ENCODE results near the gene NKX1-1.
"Not testable (repeated sequence)": the region's sequence is repeated elsewhere in the genome, so short reads cannot be mapped to it uniquely, and the experiment has no call there.

NKX1-1 gene

DNA sequence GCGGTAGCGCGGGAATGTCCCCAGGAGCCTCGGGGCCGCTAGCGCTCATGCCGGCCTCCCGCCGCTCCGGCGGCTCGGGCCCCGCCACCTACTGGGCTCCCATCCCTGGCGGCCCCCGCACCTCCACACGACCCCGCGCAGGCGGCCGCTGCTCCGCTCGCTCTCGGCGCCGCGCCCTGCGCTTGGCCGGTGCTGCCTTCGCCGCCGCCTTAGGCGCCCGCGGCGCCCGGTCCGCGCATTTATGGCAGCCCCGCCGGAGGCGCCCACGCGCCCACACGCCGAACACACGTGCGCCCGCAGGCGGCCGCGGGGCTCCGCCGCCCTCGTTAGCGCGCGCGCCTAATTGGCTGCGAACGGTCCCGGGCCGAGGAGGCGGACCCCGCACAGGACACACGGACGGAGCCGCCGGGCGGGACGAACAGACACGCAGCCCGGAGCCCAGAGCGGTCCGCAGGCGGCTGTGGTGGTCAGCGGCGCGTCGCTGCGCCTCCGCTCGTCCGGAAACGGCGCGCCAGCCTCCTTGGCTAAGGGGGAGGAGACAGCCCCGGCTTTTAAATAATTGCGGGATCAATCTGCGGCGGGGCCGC is at the start of gene NKX1-1:
TSS of gene NKX1-1 (minus strand) at position 49 of the 587 bp plus-strand sequence. CDS start at position 49, 0 bp downstream.
- no peak for FAIRE-seq

DNA sequence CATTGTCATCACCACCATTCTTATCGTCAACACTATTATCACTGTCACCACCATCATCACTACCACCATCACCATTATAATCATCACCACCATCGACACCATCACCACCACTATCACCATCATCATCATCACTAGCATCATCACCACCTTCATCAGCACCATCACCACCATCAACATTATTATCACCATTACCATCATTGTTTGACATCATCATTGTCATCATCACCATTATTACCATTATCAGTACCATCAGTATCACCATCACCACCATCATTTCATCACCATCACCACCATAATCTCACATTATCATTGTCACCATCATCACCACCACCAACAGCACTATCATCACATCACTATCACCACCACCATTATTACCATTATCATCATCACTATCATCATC is 47.5 kb upstream of the NKX1-1 start:
- FAIRE-seq, result no peak

DNA sequence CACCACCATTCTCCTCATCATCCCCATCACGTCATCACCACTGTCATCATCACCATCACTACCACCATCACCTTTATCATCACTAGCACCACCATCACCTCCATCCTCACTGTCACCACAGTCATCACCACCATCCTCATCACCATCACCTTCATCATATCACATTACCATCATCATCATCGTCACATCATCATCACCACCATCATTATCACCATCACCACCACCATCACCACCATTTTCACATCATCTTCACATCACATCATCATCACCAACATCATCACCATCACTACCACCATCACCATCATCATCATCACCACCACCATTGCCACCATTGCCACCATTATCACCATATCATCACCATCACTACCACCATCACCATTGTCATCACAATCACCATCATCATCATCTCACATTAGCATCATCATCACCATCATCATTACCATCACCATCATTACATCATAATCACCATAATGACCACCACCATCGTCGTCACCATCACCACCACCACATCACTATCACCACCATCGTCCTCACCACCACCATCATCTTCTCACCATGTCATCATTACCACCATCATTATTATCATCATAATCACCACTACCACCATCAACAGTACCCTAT is 46.3 kb upstream of the NKX1-1 start:
- FAIRE-seq, result no peak

DNA sequence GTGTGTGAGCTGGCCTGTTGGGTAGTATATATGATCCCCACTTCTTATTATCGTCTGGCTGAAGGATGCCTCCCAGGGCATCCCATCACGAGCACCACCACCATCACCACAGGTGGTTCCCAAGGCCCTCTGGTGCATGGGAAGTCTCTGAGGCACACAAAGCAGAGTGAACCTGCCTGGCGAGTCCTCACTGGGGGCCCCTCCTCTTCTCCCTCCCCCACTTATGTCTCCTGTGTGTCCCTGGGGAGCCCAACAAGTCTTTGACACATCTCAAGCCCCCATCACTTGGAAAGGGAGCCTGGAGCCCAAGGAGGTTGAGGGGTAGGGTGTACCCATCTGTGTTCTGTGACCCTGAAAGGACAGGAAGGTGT is 45.5 kb upstream of the NKX1-1 start:
- FAIRE-seq, result no peak

DNA sequence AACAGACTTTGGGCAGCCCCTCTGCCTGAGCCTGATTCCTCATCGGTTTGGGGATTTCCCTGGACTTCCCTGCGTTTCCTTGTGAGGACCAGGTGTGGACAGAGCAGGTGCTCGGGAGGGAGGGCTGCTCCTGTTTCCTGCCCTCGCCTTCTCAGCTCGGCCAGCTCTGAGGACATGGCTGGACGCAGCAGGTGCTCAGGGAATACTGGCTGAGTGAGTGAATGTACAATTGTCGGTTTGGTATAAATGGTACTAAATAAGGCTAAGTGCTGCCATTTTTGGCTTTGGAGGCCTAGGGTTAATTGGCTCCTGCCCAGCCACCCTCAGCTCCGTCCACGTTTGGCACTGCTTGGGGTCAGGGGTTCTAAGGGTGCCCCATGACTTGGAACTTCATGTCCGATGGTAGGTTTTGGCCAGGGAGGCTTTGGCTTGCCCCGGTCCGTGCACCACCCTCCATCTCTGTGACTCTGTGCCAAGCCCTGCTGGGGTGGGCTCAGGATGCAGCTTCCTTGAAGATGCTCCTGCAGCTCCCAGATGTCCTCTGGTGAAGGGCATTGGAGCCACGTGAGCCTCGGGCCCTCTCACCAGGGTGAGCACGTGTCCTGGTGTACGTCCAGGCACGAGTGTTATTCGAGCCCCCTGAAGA is 45.0 kb upstream of the NKX1-1 start:
- no peak for FAIRE-seq

DNA sequence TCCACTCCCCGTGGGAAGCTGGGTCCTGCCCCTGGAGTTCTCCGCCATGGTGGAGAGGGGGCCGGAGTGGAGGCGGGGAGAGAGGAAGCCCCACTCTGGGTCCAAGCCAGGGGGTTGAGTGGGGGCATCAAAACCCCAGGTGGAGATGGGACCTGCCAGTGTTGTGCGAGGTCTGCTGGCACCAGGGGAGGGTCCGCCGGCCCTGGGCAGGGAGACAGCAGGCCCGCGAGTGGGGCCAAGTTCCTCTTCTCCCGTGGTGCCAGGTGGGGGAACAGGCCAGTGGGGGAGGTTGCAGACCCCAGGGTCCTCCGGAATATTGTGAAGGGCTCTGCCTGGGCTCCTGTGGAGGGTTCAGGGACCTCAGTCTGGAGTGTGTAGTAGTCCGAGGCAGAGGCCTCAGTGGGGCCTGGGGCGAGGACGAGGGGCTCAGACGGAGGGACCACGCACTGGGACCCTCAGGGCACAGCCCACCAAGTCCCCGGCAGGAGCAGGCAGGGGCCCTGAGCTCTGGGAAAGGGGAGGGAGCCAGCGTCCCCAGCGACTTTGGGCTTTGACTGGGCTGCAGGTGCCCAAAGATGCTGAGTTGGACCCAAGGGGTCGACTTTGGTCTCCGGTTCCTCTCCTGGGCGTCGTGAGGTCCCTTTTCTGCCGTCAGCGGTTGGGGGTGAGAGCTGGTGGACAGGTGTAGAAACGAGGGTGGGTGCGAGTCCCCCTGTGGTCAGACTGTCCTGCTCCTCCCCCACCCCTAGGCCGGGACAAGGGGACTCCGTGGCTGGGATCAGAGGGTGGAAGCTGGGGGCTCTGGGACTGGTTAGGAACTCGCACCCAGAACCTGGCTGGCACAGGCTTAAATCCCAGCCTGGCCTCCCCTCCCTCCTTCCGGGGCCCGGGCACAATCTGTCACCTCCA is 43.8 kb upstream of the NKX1-1 start:
- FAIRE-seq, result no peak

DNA sequence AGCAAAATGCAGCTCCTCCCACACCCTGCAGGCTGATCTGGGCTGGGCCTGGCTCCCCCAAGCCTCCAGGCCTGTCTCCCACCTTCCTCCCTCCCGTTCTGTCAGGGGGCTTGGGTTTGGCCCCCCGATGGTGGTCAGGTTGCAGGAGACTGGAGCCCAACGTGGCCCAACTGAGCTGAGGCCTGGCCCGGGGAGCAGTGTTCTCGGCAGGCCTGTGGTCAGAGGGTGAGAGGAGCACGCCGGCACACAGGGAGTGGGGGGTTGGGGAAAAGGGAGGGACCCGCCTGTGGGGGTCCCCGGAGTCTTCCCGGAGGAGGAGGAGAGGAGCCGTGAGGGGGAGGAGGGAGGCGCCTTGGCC is 43.2 kb upstream of the NKX1-1 start:
- FAIRE-seq, result no peak

DNA sequence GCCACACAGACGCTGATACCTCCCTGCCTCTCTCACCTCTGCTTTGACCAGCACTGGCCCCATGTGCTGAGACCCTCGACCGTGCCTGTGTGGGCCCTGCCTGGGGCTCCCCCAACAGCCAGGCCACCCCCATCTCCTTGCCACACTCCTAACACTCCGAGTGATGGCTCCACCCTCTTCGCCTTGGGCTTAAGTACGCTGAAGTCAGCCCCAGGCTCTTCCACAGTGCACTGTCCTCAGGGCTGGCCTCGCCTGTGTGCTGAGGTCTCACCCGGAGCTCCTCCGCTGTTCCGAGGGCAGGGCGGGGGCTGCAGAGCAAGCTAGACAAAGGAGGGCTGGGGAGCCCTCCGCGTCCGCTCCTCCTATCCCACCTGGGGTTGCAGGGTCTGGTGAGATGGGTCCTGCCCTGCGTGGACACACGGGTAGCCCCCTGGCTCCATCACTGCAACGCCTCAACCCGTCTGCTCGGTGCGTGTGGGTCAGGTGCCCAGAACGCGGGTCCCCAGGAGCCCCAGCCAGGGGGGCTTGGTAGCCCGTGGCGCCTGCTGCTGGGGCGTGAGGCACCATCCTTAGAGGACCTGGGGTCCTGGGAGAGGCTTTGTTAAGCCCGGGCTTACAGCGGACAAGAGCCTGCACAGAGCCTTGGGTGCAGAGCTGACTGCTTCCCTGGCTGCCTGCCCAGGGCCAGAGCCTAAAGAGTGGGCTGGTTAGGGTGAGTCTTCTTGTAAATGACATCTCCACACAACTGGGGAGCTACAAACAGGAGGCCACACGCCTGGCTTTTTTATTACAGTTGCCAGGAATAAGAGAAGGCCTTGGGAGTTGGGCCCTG is 42.6 kb upstream of the NKX1-1 start:
- no peak for FAIRE-seq

DNA sequence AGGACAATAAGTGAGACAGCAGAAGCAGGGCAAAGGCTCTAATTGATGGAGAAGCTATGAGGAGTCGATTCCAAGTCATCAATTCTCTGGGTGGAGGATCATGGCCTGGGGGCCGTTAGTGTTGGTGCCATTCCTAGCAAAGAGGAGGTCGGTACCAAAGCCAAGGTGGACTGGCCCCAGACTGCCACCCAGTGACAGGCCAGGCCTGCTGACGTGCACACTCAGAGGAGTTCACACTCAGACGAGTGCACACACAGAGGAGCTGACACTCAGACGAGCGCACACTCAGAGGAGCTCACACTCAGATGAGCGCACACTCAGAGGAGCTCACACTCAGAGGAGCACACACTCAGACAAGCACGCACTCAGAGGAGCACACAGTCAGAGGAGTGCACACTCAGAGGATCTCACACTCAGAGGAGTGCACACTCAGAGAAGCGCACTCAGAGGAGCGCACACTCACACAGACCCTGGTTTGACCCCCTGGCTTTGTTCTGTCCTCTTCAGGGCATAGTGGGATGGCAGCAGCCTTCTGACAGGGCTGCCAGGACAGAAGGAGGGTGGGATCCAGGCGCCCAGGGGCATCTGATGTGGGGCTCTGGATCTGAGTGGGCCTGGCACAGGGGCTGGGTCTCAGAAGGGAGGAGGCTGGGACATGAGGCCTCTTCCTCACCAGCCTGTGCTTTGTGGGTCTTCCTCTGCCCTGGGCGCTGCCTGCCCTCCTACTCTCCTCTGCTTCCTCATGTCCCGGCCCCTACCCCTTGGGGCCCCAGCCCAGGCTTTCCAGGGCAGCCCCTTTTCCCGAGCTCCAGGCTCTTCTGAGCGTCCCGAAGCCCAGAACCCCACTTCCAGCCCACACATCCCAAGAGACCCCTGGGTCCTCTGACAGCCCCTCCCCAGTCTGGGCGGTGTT is 41.7 kb upstream of the NKX1-1 start:
- FAIRE-seq, result no peak

DNA sequence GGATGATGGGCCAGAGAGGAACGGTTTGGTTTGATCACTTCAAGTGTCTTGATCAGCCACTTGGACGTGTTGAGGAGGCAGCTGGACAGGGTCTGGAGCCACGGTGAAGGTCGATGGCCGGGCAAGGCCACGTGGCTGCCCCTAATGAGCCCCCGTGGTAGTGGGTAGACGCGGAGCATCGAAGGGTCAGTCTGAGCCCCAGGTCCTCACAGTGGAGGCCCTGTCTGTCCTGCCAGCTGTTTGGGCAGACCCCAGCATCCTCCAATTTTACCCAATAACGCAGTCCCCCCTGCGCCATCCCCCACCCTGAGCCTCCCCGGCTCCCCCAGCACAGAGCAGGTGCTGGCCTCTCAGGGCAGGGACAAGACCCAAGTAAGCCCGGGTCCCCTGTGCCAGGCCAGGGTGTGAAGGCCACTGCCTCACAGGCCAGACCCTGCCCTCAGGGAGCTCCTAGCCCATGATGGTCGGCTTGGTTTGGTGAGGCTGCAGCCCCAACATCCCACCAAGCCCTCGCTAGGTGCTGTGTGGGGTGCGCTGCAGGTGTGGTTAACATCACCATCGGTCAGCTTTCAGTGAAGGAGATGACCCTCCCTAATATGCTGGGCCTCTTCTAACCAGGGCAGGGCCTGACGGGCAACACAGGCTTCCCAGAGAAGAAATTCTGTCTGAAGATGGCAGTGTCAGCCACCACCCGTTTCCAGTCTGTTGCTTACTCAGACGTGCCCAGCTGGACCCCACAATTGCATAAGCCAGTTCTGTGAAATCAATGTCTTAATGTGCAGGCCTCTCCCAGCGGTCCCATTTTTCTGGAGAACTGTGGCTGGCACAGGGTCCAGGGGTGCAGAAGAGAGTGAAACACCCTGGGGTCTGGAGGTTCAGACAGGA is 40.5 kb upstream of the NKX1-1 start:
- no peak for FAIRE-seq

DNA sequence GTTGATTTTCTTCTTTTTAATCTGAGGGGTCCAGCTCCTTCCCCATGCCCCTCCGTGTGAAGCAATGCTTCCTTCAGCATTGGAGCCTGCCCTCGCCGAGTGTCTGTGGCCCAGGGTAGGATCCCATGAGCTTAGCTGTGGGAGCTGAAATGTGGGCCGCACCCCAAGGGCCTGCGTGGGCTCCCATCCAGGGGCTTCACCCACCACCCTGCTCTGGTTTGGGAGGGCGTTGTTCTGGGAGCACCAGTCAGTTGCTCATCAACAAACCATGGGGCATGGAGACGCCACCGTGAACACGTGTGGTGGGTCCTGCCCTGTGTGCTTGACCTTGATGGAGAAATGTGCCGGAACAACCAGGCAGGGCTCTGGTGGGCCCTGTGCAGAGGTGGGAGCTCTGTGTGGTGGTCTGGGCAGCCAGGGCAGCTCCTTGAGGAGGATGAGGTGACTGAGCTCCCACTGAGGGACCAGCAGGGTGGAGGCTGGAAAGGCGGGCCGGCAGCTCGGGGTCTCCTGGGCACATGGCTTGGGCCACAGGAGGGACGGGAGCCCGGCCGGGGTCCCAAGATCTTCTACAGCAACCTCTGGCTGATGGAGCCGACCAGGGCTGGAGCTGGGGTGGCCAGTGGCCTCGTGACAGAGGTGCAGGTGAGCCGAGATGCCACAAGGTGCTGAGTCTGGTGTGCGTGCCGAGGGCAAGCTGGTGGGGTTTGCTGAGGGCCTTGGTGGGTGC is 39.6 kb upstream of the NKX1-1 start:
- no peak for FAIRE-seq

DNA sequence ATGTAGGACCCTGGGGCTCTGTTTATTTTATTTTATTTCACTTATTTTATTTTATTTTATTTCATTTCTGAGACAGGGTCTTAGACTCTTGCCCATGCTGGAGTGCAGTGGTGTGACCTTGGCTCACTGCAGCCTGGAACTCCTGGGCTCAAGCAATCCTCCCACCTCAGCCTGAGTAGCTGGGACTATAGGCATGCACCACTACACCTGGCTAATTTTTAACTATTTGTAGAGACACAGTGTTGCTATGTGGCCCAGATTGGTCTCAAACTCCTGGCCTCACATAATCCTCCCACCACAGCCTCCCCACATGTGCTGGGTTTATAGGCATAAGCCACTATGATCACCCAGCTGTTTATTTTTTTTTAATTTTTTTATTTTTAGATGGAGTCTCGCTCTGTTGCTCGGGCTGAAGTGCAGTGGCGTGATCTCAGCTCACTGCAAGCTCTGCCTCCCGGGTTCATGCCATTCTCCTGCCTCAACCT is 37.5 kb upstream of the NKX1-1 start:
- FAIRE-seq, result not testable (repeated sequence)

DNA sequence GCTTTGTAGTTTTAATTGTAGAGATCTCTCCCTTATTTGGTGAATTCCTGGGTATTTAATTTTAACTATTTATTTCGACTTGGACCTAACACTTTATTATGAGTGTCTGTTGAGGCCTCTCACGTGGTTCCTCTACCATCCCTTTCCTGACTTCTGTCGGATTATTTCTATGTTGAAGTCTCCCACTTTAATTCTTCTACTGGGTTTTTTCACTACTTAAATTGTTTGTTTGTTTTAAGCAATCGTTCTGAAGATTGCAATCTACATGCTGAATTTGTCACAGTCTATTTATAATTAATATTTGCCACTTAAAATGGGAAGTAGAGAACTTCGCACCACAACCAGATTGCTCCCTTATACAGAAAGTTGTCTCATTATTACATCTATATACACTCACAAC is 20.8 kb upstream of the NKX1-1 start:
- FAIRE-seq, result no peak

DNA sequence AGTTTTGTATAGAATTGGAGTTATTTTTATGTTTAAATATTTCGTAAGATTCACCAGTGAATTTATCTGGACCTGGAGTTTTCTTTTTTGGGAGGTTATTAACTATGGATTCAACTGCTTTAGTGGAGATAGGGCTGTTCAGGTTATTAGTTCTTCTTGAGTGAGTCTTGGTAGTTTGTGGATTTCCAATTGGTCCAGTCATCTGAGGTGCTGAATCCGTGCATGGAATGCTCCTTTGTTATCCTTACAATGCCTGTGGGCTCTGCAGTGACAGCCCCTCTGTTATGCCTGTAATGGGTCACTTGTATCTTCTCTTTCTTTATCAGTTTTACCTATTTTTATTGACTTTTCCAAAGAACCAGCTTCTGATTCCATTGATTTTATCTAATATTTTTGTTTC is 15.4 kb upstream of the NKX1-1 start:
- no peak for FAIRE-seq

DNA sequence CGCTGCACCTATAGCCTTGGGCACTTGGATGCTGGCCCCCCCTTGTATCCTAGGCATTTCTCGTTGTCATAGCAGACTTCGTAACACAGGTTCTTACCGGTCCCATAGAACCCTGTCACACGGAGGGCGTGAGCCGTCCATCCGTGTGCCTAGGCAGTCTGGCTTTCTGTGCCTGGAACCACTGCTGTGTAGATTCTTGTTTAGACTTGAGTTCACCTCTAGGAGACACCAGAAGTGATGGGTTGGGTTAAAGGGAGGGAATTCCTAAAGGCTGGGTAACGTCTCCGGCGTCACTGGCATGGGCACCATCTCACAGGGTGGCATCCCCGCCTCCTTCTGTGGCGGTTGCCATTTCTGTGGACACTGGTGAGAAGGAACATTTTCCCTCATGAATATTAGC is 13.5 kb upstream of the NKX1-1 start:
- FAIRE-seq, result no peak

DNA sequence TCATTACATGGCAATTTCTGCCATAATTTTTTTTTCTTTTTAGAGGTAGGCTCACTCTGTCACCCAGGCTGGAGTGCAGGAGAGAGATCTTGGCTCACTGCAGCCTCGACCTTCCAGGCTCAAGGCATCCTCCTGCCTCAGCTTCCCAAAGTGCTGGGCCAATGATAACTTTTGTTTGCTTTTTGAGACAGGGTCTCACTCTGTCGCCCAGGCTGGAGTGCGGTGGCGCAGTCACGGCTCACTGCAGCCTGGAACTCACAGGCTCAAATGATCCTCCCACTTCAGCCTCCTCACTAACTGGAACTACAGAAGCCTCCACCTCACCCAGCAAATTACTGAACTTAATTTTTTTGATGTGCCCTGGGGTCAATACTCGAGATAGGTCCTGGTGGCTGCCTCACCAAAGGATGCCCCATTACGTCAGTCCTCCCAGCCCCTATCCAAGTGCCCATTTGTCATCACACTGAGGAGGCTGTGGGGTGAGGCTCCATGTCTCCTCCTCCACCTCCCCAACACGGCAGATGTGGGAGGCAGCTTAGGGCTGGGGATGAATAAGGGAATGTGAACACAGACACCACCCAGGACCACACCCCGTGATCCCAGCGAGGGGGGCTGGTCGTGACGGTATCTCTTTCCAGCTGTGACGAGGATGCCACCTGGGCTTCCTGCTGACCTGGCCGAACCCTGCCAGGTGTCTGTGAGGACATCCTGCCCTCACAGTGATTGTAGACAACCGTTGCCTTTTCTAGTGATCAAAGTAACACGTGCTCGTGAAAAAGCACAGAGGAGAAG is 12.4 kb upstream of the NKX1-1 start:
- no peak for FAIRE-seq

DNA sequence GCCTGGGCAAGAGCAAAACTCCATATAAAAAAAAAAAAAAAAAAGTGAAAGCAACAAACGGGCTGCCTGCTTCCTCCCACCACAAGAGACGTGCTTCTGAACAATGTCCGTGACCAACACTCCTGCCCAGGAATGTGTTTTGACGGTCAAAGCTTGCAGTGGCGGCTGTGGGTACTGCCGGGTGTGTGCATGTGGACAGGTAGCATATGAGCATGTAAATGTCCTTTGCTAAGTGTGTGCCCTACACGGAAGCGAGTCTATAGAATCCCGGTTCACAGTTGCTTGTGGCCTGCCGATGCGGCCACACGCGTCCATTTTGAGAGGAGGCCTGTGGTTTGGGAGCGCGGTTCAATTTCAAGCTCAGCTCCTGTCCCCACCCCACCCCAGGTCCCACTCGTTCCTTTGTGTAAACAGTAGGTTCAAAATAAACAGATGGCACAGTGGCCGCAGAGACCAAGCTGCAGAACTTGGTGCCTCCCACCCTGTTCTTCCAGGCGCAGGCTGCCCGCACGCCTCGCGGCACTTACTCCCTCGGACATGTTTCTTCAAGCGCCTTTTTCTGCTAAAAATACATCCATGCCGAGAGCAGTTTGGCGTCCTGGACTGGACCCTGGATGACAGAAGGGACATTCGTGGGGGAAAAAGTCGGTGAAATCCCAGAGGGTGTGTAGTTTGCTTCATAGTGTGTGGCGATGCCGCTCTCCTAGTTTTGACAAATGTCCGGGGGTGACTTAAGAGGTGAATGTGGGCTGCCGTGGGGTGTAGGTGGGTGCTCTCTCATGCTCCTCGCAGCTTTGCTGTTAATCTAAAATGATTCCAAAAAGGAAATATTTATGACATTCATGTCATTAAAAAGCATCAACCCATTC is 11.5 kb upstream of the NKX1-1 start:
- FAIRE-seq, result no peak

DNA sequence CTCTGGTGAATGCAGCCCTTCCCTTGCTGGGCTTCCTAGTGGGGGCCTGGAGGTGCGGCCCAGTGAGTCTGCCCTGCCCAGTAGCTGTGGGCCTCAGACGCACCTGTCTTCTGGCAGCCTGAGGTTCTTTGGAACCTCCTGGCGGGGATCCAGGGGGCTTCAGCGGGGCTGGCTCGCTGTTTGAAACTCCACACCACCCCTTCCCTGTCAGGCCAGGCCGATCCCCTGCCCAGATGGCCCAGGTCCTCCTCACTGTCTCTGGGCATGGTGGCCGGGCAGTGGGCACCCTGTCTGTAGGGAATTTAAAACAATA is 10.7 kb upstream of the NKX1-1 start:
- no peak for FAIRE-seq

Data from A204.1 (cell line).